HepG2 (cell line): ENCODE data around the gene GSTT2B. TPM values are rescaled to one million over a fixed set of nuclear protein-coding genes. Genes with fewer than 3 reads are reported as not detected.

Experiments used
- CEBPG ChIP-seq: IDR thresholded peaks from 2 replicates; pipeline ENCODE4 v1.6.1; 2016
- CREB1 ChIP-seq, 2 experiments: fragments of 450-650 bp in 1 of 2; IDR thresholded peaks; 2 replicates each; pipeline ENCODE4 v1.6.1; 2016 to 2017; ENCODE audit warnings: control low read depth in 1 of 2, mild to moderate bottlenecking in 1 of 2, missing compliant biosample characterization in 1 of 2, missing genetic modification characterization in 1 of 2
- FOSL2 ChIP-seq: sonication (generic); formaldehyde crosslinking; IDR thresholded peaks from 2 replicates; pipeline ENCODE4 v1.4.0; 2020; ENCODE audit warnings: missing genetic modification reagents
- GATAD1 ChIP-seq: IDR thresholded peaks from 2 replicates; pipeline ENCODE4 v1.6.1; 2016; ENCODE audit warnings: missing genetic modification reagents, missing compliant biosample characterization
- MAX ChIP-seq: IDR thresholded peaks from 2 replicates; pipeline ENCODE4 v1.6.1; 2012; ENCODE audit warnings: inconsistent platforms
- POGK ChIP-seq: sonication (generic); formaldehyde crosslinking; conservative IDR thresholded peaks from 2 replicates; pipeline ENCODE4 v1.8.0; 2022; ENCODE audit warnings: mild to moderate bottlenecking, moderate library complexity, missing genetic modification reagents
- ZBTB4 ChIP-seq: sonication (generic); formaldehyde crosslinking; IDR thresholded peaks from 2 replicates; pipeline ENCODE4 v1.4.0; 2020; ENCODE audit warnings: missing genetic modification reagents, mild to moderate bottlenecking, borderline replicate concordance
- ZNF292 ChIP-seq: sonication (generic); formaldehyde crosslinking; IDR thresholded peaks from 2 replicates; pipeline ENCODE4 v1.8.1; 2022; ENCODE audit warnings: mild to moderate bottlenecking, low read depth, missing genetic modification reagents, borderline replicate concordance
- ZNF550 ChIP-seq: sonication (generic); formaldehyde crosslinking; IDR thresholded peaks from 2 replicates; pipeline ENCODE4 v1.4.0; 2020; ENCODE audit warnings: mild to moderate bottlenecking, missing genetic modification reagents, borderline replicate concordance
- ZSCAN22 ChIP-seq: sonication (generic); formaldehyde crosslinking; IDR thresholded peaks from 2 replicates; pipeline ENCODE4 v1.4.0; 2020; ENCODE audit warnings: mild to moderate bottlenecking, missing genetic modification reagents
- polyA plus RNA-seq, 8 experiments: library from polyadenylated mRNA; depleted of rRNA in 3 of 8; stranded (reverse) in 7 of 8; unstranded in 1 of 8; fragments of >200 nt; fragmentation: Illumina TruSeq in 4 of 8; extraction: Trizol in 4 of 8; gene quantifications; 2 replicates each; pipeline versions ENCODE4 v1.2.1 to v1.2.3, GENCODE V29; 2011 to 2016; ENCODE audit warnings: low read depth in 4 of 8, missing spikeins in 1 of 8, mixed read lengths in 1 of 8; ENCODE audit not compliant: insufficient read depth in 1 of 8
- total RNA-seq, 5 experiments: library from RNA; depleted of rRNA; stranded (reverse); fragments of >200 nt; fragmentation: Illumina TruSeq; extraction: Trizol; gene quantifications; 2 replicates each; pipeline ENCODE4 v1.2.3, GENCODE V29; 2016; ENCODE audit warnings: low read depth in 1 of 5
- TF ChIP-seq, protein P1 (sequence below): sonication (generic); formaldehyde crosslinking; IDR thresholded peaks from 2 replicates; pipeline ENCODE4 v1.4.0; 2020; ENCODE audit warnings: missing genetic modification reagents
- TF ChIP-seq, protein P2 (sequence below): sonication (generic); formaldehyde crosslinking; IDR thresholded peaks from 2 replicates; pipeline ENCODE4 v1.4.0; 2020; ENCODE audit warnings: missing genetic modification reagents, borderline replicate concordance
- TF ChIP-seq, protein P3 (sequence below): sonication (generic); formaldehyde crosslinking; IDR thresholded peaks from 2 replicates; pipeline ENCODE4 v1.8.1; 2023; ENCODE audit warnings: mild to moderate bottlenecking, missing genetic modification reagents

GSTT2B gene
- total and polyA plus RNA-seq, 2 of the 13 experiments (the other 11 are each of a cell fraction or from before 2014, with no cell fraction given), result 1.5 to 3.9 TPM

GRCh38 chr22:24009227-24010017 is 48.4 kb upstream of the GSTT2B start (continued):
- TF ChIP-seq, protein P1, sequence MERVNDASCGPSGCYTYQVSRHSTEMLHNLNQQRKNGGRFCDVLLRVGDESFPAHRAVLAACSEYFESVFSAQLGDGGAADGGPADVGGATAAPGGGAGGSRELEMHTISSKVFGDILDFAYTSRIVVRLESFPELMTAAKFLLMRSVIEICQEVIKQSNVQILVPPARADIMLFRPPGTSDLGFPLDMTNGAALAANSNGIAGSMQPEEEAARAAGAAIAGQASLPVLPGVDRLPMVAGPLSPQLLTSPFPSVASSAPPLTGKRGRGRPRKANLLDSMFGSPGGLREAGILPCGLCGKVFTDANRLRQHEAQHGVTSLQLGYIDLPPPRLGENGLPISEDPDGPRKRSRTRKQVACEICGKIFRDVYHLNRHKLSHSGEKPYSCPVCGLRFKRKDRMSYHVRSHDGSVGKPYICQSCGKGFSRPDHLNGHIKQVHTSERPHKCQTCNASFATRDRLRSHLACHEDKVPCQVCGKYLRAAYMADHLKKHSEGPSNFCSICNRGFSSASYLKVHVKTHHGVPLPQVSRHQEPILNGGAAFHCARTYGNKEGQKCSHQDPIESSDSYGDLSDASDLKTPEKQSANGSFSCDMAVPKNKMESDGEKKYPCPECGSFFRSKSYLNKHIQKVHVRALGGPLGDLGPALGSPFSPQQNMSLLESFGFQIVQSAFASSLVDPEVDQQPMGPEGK (CRISPR knock-in tag), result peak; percentile 36; the same call in 1 of the 2 replicates
- peak; percentile 41; the same call in 1 of the 2 replicates for TF ChIP-seq MAX
- TF ChIP-seq ZNF550 (CRISPR knock-in tag), result no peak
- peak; percentile 28; the same call in 1 of the 2 replicates for TF ChIP-seq GATAD1 (CRISPR knock-in tag)
- TF ChIP-seq ZNF292 (CRISPR knock-in tag), result peak; percentile 54; the same call in 1 of the 2 replicates
- TF ChIP-seq CEBPG (CRISPR knock-in tag), result 0 out of 2 replicates have a peak, but pooled peaks have one; percentile 22
- TF ChIP-seq, protein P2, sequence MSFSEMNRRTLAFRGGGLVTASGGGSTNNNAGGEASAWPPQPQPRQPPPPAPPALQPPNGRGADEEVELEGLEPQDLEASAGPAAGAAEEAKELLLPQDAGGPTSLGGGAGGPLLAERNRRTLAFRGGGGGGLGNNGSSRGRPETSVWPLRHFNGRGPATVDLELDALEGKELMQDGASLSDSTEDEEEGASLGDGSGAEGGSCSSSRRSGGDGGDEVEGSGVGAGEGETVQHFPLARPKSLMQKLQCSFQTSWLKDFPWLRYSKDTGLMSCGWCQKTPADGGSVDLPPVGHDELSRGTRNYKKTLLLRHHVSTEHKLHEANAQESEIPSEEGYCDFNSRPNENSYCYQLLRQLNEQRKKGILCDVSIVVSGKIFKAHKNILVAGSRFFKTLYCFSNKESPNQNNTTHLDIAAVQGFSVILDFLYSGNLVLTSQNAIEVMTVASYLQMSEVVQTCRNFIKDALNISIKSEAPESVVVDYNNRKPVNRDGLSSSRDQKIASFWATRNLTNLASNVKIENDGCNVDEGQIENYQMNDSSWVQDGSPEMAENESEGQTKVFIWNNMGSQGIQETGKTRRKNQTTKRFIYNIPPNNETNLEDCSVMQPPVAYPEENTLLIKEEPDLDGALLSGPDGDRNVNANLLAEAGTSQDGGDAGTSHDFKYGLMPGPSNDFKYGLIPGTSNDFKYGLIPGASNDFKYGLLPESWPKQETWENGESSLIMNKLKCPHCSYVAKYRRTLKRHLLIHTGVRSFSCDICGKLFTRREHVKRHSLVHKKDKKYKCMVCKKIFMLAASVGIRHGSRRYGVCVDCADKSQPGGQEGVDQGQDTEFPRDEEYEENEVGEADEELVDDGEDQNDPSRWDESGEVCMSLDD (CRISPR knock-in tag), result no peak
- TF ChIP-seq ZSCAN22, result no peak
- no peak for TF ChIP-seq ZBTB4 (CRISPR knock-in tag)
- 0 out of 2 replicates have a peak, but pooled peaks have one; percentile 60 for TF ChIP-seq POGK (CRISPR knock-in tag)
- no peak for TF ChIP-seq CREB1 (IDR thresholded peaks at IDR 0.05)
- TF ChIP-seq CREB1 (CRISPR knock-in tag; IDR thresholded peaks at IDR 0.05), result peak; percentile 24; the same call in 1 of the 2 replicates
- TF ChIP-seq, protein P3, sequence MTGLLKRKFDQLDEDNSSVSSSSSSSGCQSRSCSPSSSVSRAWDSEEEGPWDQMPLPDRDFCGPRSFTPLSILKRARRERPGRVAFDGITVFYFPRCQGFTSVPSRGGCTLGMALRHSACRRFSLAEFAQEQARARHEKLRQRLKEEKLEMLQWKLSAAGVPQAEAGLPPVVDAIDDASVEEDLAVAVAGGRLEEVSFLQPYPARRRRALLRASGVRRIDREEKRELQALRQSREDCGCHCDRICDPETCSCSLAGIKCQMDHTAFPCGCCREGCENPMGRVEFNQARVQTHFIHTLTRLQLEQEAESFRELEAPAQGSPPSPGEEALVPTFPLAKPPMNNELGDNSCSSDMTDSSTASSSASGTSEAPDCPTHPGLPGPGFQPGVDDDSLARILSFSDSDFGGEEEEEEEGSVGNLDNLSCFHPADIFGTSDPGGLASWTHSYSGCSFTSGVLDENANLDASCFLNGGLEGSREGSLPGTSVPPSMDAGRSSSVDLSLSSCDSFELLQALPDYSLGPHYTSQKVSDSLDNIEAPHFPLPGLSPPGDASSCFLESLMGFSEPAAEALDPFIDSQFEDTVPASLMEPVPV (CRISPR knock-in tag), result no peak
- peak; percentile 59 for TF ChIP-seq FOSL2 (CRISPR knock-in tag)
